ENCODE measurements around the gene ZNF681.
"Not testable (repeated sequence)": the region's sequence is repeated elsewhere in the genome, so short reads cannot be mapped to it uniquely, and the experiment has no call there.

Gene ZNF681

DNA sequence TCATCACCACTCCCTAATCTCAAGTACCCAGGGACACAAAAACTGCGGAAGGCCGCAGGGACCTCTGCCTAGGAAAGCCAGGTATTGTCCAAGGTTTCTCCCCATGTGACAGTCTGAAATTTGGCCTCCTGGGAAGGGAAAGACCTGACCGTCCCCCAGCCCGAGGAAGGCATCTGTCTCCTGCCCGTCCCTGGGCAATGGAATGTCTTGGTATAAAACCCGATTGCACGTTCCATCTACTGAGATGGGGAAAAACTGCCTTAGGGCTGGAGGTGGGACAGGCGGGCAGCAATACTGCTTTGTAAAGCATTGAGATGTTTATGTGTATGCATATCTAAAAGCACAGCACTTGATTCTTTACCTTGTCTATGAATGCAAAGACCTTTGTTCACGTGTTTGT lies 65.8 kb downstream of the ZNF681 start:
- DNase-seq (ENCODE audit: low spot score), result not testable (repeated sequence)
